AG09319 (cell line): Measurements from ENCODE around the gene VPS25.
"Not testable (repeated sequence)": the region's sequence is repeated elsewhere in the genome, so short reads cannot be mapped to it uniquely, and the experiment has no call there.

Experiments
- DNase-seq: peaks from one replicate; pipeline ENCODE4 v3.0.0-alpha.2; 2010; ENCODE audit warnings: low read depth; ENCODE audit errors: extremely low read depth
- CTCF ChIP-seq: IDR thresholded peaks from 2 replicates; pipeline ENCODE4 v1.5.1; 2011; ENCODE audit warnings: low read depth, mild to moderate bottlenecking, inconsistent platforms, low read length, moderate library complexity

VPS25 gene

GRCh38 chr17:42773290-42774035 lies at the start of gene VPS25:
Gene VPS25, plus strand, starts transcription at chr17:42773449. Its CDS starts 27 bp downstream, at chr17:42773476.
- peak; percentile 36 for TF ChIP-seq CTCF
- peak; percentile 64 for DNase-seq

DNA sequence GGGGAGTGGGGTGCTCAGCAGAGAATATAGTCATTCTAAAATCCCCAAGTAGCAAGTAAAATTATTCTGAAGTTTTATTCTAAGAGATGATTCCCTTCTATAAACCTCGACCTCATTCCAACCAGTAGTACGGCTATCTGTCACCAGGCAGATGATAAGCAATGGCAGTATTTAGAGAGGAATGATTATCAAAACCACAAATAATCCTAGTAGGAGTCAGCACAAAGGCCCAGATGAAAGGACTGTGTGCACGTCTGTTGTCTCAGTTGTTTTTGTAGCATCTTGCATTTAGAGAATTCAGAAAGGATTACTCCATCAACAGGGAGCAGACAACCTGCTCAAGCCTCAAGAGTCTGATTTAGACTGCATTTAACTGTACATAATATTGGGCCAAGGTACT lies 49.6 kb upstream of the VPS25 start:
- no peak for TF ChIP-seq CTCF
- no peak for DNase-seq

- no peak for TF ChIP-seq CTCF
- no peak for DNase-seq
Observed at GRCh38 chr17:42725143-42725542, 48.1 kb upstream of the VPS25 start.

DNA sequence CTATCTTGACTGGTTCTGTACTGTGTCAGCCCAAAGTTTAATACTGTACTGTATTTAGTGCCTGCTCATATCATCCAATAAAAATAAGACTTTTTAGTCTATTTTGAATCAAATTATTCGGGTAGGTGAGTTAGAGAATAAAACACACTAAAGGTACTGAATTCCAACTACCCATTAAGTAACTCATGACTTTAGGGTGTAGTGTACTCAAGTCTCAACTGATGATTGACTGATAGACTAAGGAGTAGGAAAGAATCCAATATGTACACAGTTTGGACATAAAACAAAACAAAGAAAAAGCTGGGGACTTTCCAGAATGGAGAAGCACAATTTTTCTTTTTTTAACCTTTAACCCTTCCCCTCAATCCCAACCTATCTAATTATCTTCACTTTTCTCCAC lies 32.5 kb upstream of the VPS25 start:
- no peak for DNase-seq
- TF ChIP-seq CTCF: no peak

- DNase-seq: not testable (repeated sequence)
Observed at GRCh38 chr17:42742916-42743315, 30.3 kb upstream of the VPS25 start.

DNA sequence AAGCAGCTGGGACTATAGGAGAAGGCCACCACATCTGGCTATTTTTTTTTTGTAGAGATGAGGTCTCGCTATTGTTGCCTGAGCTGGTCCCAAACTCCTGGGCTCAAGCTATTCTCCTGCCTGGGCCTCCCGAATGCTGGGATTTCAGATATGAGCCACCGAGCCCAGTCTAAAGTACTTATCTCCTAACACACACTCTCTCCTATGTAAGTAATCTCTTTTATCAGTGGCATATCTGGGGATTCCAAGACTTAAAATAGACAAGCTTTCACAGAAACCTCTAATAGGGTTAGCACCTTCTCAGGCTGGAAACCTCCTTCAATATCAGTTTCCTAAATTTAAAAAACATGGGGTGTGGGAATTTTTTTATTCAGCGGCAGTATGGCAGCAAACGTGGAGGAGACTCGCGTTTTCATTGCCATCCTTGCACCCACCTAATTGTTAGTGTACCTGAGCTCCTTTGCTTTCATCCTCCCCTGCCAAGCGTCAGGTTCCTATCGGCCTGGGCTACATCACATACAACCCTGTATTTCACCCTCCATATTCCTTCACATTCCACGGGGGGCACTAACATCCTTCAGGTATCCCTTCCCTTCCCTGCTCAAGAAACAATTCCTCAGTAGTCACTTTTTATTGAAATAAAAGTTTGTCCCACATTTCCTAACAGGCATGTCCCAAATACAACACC lies 29.5 kb upstream of the VPS25 start:
- no peak for DNase-seq
- no peak; the same call in 1 of the 2 replicates for TF ChIP-seq CTCF

DNA sequence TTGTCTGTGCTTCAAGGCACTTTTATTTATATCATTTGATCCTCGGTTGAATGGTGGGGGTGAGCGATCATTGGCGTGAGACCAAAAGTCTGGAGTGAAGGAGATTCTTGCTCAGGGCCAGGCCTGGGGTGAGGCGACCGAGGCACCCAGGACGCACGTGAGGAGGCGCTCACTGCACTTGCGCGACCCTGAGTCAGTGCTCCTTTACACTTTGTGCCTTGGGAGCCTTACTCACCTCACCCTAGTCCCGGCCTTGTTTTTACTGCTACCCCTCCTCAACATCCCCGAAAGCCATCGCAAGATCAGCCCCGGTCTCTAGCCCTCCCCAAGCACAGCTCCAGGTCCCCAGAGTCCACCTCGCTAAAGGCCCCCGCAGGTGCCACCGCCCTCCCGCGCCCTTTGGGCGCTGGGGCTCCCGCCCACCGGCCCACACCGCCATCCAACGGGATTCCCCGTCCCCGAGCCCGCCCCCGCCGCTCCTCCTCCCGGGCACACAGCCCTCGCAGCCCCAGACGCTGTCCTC lies 28.9 kb upstream of the VPS25 start:
- DNase-seq: no peak
- TF ChIP-seq CTCF: no peak
